Nephron progenitor cell (in vitro differentiated cells): ENCODE measurements around the gene DGKE.
A peak's percentile ranks its signal among the peaks of the same experiment; 100 is the strongest.

Experiments used
- DNase-seq: peaks from one replicate; pipeline ENCODE4 v3.0.0; 2021
- H3K27ac Mint-ChIP-seq: 2 replicates; pipeline ENCODE4 v1.8.0; 2021; ENCODE audit warnings: mild to moderate bottlenecking, moderate library complexity, mixed read lengths
- H3K27me3 Mint-ChIP-seq: 2 replicates; pipeline ENCODE4 v1.8.0; 2021; ENCODE audit warnings: mild to moderate bottlenecking, low read depth, mixed read lengths; ENCODE audit not compliant: poor library complexity
- H3K36me3 Mint-ChIP-seq: 2 replicates; pipeline ENCODE4 v1.8.0; 2021; ENCODE audit warnings: low read depth, mixed read lengths
- H3K4me1 Mint-ChIP-seq: 2 replicates; pipeline ENCODE4 v1.8.0; 2021; ENCODE audit warnings: mixed read lengths
- H3K4me3 Mint-ChIP-seq: 2 replicates; pipeline ENCODE4 v1.8.0; 2021; ENCODE audit warnings: mild to moderate bottlenecking, moderate library complexity, mixed read lengths
- H3K9me3 Mint-ChIP-seq: 2 replicates; pipeline ENCODE4 v1.8.0; 2021; ENCODE audit warnings: mild to moderate bottlenecking, moderate library complexity, mixed read lengths
- CTCF ChIP-seq: fragments of 200-600 bp; sonication (generic); IDR thresholded peaks from 2 replicates; pipeline ENCODE4 v1.5.0; 2021; ENCODE audit warnings: antibody characterized with exemption

Gene DGKE

DNA sequence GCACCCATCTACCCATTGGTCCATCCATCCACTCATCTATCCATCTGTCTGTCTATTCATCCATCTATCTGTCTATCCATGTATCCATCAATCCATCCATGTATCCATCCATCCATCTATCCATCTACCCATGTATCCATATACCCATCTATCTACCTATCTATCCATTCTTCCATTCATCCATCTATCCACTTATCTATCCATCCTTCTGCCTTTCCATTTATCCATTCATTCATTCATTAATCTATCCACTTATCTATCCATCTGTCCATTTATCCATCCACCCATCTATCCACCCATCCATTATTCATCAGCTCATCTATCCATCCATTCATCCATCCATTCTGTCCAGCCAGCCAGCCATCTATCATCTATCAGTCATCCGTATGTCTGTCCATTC, 58.4 kb downstream of the DGKE start:
- Mint-ChIP-seq H3K4me1 (peaks cover 34% of the 10 kb centered on the region), H3K27ac (no peak overlapping the region), H3K27me3 (peaks cover 2% of the 10 kb centered on the region), H3K9me3 (peaks cover 22% of the 10 kb centered on the region), H3K4me3 (no peak overlapping the region), H3K36me3 (peaks cover 56% of the 10 kb centered on the region)
- TF ChIP-seq CTCF = no peak
- DNase-seq = no peak

DNA sequence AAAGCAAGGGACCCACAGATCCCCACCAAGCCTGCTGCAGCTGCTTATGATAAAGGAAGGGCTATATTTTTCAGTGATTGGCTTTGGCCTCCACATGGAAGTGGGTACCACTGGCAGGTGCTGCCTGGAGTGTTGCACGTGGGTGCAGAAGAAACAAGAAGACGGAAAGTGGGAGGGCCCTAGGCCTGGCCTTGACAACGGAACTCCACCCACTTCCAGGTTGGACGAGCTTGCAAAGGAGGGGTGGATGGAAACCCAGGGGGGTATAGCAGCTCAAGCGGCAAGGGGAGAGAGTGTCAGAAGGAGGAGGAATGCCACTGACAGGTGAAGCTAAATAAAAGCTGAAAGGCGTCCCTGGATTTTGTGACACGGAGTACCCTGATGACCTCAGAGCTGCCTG, 59.6 kb downstream of the DGKE start:
- TF ChIP-seq CTCF = no peak
- peaks cover 2% of the 10 kb centered on the region for H3K27me3 Mint-ChIP-seq
- peaks cover 10% of the 10 kb centered on the region for H3K9me3 Mint-ChIP-seq
- no peak overlapping the region for H3K4me3 Mint-ChIP-seq
- H3K4me1 Mint-ChIP-seq = peaks cover 45% of the 10 kb centered on the region
- no peak overlapping the region for H3K27ac Mint-ChIP-seq
- DNase-seq = no peak
- H3K36me3 Mint-ChIP-seq = peaks cover 44% of the 10 kb centered on the region

GRCh38 chr17:56894859-56895455, 61.0 kb downstream of the DGKE start:
- no peak for DNase-seq
- peaks cover 56% of the 10 kb centered on the region for H3K4me1 Mint-ChIP-seq
- H3K27ac Mint-ChIP-seq = peak overlapping the region; percentile 82
- H3K27me3 Mint-ChIP-seq = peaks cover 2% of the 10 kb centered on the region
- TF ChIP-seq CTCF = no peak
- peak overlapping the region; percentile 14 for H3K4me3 Mint-ChIP-seq
- H3K36me3 Mint-ChIP-seq = peaks cover 43% of the 10 kb centered on the region
- H3K9me3 Mint-ChIP-seq = peaks cover 3% of the 10 kb centered on the region

- TF ChIP-seq CTCF = no peak
- peaks cover 41% of the 10 kb centered on the region for H3K36me3 Mint-ChIP-seq
- H3K27ac Mint-ChIP-seq = peak overlapping the region; percentile 62
- H3K27me3 Mint-ChIP-seq = peaks cover 2% of the 10 kb centered on the region
- peaks cover 3% of the 10 kb centered on the region for H3K9me3 Mint-ChIP-seq
- peak overlapping the region; percentile 43 for H3K4me3 Mint-ChIP-seq
- peaks cover 69% of the 10 kb centered on the region for H3K4me1 Mint-ChIP-seq
- no peak for DNase-seq
Observed at GRCh38 chr17:56896217-56896967, 62.4 kb downstream of the DGKE start.

DNA sequence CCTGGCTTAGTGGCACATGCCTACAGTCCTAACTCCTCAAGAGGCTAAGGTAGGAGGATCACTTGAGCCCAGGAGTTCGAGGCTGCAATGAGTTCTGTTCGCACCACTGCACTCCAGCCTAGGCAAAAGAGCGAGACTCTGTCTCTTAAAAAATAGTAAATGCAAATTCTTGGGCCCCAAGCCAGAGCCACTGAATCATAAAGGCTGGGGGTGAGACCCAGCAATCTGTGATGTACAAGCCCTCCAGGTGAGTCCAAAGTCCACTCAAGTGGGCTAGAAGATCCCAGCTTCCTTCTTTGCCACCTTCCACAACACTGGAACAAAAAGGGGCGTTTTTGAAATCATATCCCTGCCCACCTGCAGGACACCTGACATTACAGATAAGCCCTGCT, 63.0 kb downstream of the DGKE start:
- Mint-ChIP-seq H3K9me3 (peaks cover 3% of the 10 kb centered on the region), H3K27ac (no peak overlapping the region), H3K4me3 (no peak overlapping the region), H3K27me3 (peaks cover 2% of the 10 kb centered on the region), H3K36me3 (peaks cover 41% of the 10 kb centered on the region), H3K4me1 (peaks cover 74% of the 10 kb centered on the region)
- no peak for TF ChIP-seq CTCF
- DNase-seq = no peak
